ENCODE data around the gene STRIP2.

GRCh38 chr7:129536323-129536722, 102.1 kb downstream of the STRIP2 start:
- TF ChIP-seq SP1 (IDR thresholded peaks at IDR 0.05) = no peak
- TF ChIP-seq FOXM1 (IDR thresholded peaks at IDR 0.05; ENCODE audit: borderline replicate concordance) = no peak
- TF ChIP-seq ARNT (IDR thresholded peaks at IDR 0.05) = no peak
- TF ChIP-seq ELF4 (IDR thresholded peaks at IDR 0.05) = no peak
- TF ChIP-seq BHLHE40 (IDR thresholded peaks at IDR 0.05; ENCODE audit: borderline replicate concordance) = no peak
- no peak for TF ChIP-seq CTBP1 (IDR thresholded peaks at IDR 0.05; ENCODE audit: borderline replicate concordance)
- TF ChIP-seq LEF1 (IDR thresholded peaks at IDR 0.05; ENCODE audit: borderline replicate concordance) = no peak
- TF ChIP-seq TARDBP (IDR thresholded peaks at IDR 0.05) = no peak

All from HEK293T (cell line).